Right lobe of liver (tissue), 6 donors: ENCODE measurements around the gene LRRC55. TPM values are rescaled to one million over a fixed set of nuclear protein-coding genes. Genes with fewer than 3 reads are reported as not detected.

Experiments used
- ATAC-seq, 4 donors: fragments of 200-7000 bp; cut with Tn5 transposase; one replicate each; pipeline ENCODE4 v1.9.1; 2020; ENCODE audit warnings: mild to moderate bottlenecking in 4 of 4, moderate library complexity in 4 of 4
- DNase-seq, 3 donors: peaks; one replicate each; pipeline ENCODE4 v3.0.0-alpha.2; 2020
- H3K27ac ChIP-seq, 3 donors: fragments of 200-600 bp; one replicate each; pipeline ENCODE4 v1.8.0; 2022
- H3K27me3 ChIP-seq, 2 donors: fragments of 200-600 bp; one replicate each; pipeline ENCODE4 v1.8.0; 2022
- H3K36me3 ChIP-seq, 4 donors: fragments of 200-600 bp; sonication (generic) in 1 of 4; one replicate each; pipeline versions ENCODE4 v1.5.1 to v1.8.0; 2017 to 2022; ENCODE audit warnings: control low read depth in 1 of 4
- H3K4me1 ChIP-seq, 4 donors: fragments of 200-600 bp; sonication (generic) in 1 of 4; one replicate each; pipeline versions ENCODE4 v1.5.1 to v1.8.0; 2017 to 2022; ENCODE audit warnings: control low read depth in 1 of 4
- H3K4me3 ChIP-seq, 3 donors: fragments of 200-600 bp; one replicate each; pipeline ENCODE4 v1.8.0; 2022
- H3K9me3 ChIP-seq, 4 donors: fragments of 200-600 bp; sonication (generic) in 1 of 4; one replicate each; pipeline versions ENCODE4 v1.5.1 to v1.8.0; 2017 to 2022; ENCODE audit warnings: control low read depth in 1 of 4
- CTCF ChIP-seq, 4 donors: fragments of 200-600 bp in 3 of 4; fragments of 450-650 bp in 1 of 4; IDR thresholded peaks; one replicate each; pipeline versions ENCODE4 v1.5.1 to v1.8.0; 2016 to 2022; ENCODE audit warnings: antibody characterized with exemption in 4 of 4, mild to moderate bottlenecking in 2 of 4
- POLR2A ChIP-seq: fragments of 450-650 bp; IDR thresholded peaks from one replicate; pipeline ENCODE4 v1.6.1; 2017; ENCODE audit warnings: antibody characterized with exemption, mild to moderate bottlenecking
- WGBS: methylation state at CpG from one replicate; pipeline ENCODE4 v1.1.6; 2018; ENCODE audit warnings: low coverage, low lambda C conversion rate; ENCODE audit not compliant: insufficient coverage; ENCODE audit errors: missing lambda C conversion rate; 5-methylcytosine and 5-hydroxymethylcytosine counted together
- intact Hi-C, 2 donors: fragments of 100-400 bp; cut with DNase I; formaldehyde crosslinking; loops; one replicate each; pipeline versions ENCODE4 v1.11.2 to v1.14.1; 2022
- total RNA-seq, 6 experiments: library from RNA; depleted of rRNA in 2 of 6; stranded (reverse); fragments of >200 nt in 2 of 6; fragmentation: NEBNext Ultra II Directional in 3 of 6; extraction: Animal tissue kit (Norgen Biotek cat#: 25700) in 3 of 6; gene quantifications; one replicate each; pipeline versions ENCODE4 v1.1.0 to v1.2.4, GENCODE V29; 2016 to 2023
- donor health status: DM: no; HTN: yes; CAD: no.
- donor health status: DM: no; HTN: no; CAD: no.
- donor health status: DM: no; HTN: no; CAD: no.
- donor health status: DM: no; HTN: yes; CAD: no.
- donor health status: DM: no; HTN: yes; CAD: no.

The LRRC55 gene
- total RNA-seq, 6 experiments from 2014 or later, result 0.06 to 0.71 (median 0.13) TPM; not detected in 1

- no peaks in the 10 kb centered on the region for H3K27me3 ChIP-seq
- no peak for DNase-seq
- peak in 2 of 4 donors; percentile 13 to 34 for ATAC-seq
- H3K27ac ChIP-seq, result no peak overlapping the region
- 50% methylated on average over 5 of the region's 5 CpGs for WGBS
- H3K36me3 ChIP-seq, result no peaks in the 10 kb centered on the region
- TF ChIP-seq CTCF (IDR thresholded peaks at IDR 0.05), result no peak
- TF ChIP-seq POLR2A, result no peak
- H3K4me1 ChIP-seq, result peaks cover 0 to 16% (median 6%) of the 10 kb centered on the region in 4 donors
- H3K4me3 ChIP-seq, result no peak overlapping the region
- no peaks in the 10 kb centered on the region for H3K9me3 ChIP-seq
- intact Hi-C loops, result loop anchor here in 1 of 2 donors (10.0 kb wide), 1 partner anchor 83 kb away; no protein-coding TSS in a partner anchor
Measured at GRCh38 chr11:57161351-57161750, 20.4 kb upstream of the LRRC55 start.

DNA sequence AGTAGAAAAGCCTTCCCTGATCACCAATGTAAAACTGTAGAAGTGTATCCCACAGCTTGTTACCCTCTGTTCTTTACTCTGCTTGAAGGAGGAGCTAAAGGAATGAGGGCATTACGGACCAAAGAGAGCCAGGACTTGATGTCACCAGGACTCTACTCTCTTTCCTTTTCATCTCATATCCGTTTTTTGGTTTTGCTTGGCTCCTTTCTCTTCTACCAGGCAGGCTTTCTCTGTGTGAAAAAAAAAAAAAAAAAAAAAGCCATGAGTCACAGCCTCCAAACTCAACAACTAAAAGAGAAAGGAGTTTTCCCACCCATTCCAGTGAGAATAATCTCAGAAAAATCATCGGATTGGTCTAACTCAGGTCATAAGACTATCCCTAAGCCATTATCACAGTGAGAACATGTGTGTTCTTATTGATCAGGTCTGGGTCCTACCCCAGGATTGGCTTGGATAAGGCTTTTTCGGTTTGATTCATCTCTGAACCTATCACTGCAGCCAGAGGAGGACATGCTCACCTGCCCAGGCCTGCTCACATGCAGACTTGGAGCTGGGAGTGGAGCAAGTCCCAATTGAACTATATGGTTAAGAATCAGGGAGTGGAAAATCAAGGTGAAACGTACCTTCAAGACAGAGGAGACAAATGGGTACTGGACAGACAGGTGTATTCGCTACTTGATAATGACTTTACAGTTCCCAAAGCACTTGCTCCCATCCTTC lies 19.4 kb upstream of the LRRC55 start:
- intact Hi-C loops, result loop anchor here in 1 of 2 donors (10.0 kb wide), 1 partner anchor 82 kb away; no protein-coding TSS in a partner anchor
- ATAC-seq, result no peak
- no peak overlapping the region for H3K27ac ChIP-seq
- DNase-seq, result no peak
- peaks cover 0 to 23% (median 11%) of the 10 kb centered on the region in 4 donors for H3K4me1 ChIP-seq
- no peaks in the 10 kb centered on the region for H3K9me3 ChIP-seq
- H3K36me3 ChIP-seq, result no peaks in the 10 kb centered on the region
- TF ChIP-seq CTCF (IDR thresholded peaks at IDR 0.05), result no peak
- no peak for TF ChIP-seq POLR2A
- 58% methylated on average over 6 of the region's 6 CpGs for whole genome bisulfite sequencing
- no peaks in the 10 kb centered on the region for H3K27me3 ChIP-seq
- no peak overlapping the region for H3K4me3 ChIP-seq

DNA sequence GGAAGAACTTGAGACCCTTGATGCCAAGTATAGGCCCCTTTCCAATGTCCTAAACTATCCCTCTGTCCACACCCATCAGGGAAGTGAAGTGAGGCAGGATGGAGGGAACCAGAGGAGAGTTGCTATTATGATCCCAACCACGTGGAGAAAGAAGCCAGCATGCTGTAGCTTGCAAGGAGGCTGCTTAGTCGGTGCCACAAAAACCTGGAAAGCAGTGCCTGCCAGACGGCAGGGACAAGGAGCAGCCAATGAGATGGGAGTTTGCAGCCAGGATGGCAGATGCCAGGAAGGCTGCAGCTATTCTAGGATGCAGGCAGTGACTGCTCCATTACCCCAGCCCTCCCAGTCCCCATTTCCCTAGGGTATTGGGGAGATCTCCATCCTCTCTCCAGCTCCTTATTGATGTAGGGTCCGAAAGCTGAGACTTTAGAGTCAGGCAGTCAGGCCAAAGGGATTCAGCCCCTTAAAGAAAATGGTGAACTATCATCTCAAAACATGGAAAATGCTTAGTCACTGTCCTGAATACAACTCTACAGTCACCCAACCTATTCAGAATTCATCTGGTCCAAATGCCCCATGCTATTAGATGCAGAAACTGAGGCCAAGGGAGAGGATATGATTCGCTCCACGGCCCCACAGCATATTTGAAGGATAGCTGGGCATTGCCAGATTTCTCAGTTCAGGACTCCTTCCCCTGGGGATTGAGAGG lies 18.4 kb upstream of the LRRC55 start:
- 90% methylated on average over 2 of the region's 6 CpGs for WGBS
- ATAC-seq, result no peak
- Histone ChIP-seq H3K9me3 (no peaks in the 10 kb centered on the region), H3K4me3 (no peak overlapping the region), H3K4me1 (peaks cover 0 to 27% (median 12%) of the 10 kb centered on the region in 4 donors), H3K27me3 (no peaks in the 10 kb centered on the region), H3K36me3 (no peaks in the 10 kb centered on the region), H3K27ac (no peak overlapping the region)
- intact Hi-C loops, result loop anchor here in 1 of 2 donors (10.0 kb wide), 1 partner anchor 81 kb away; no protein-coding TSS in a partner anchor
- no peak for DNase-seq
- TF ChIP-seq CTCF (IDR thresholded peaks at IDR 0.05), result no peak
- TF ChIP-seq POLR2A, result no peak

- Histone ChIP-seq H3K27me3 (no peaks in the 10 kb centered on the region), H3K36me3 (no peaks in the 10 kb centered on the region), H3K4me3 (no peak overlapping the region), H3K9me3 (no peaks in the 10 kb centered on the region), H3K27ac (no peak overlapping the region), H3K4me1 (peaks cover 0 to 27% (median 12%) of the 10 kb centered on the region in 4 donors)
- DNase-seq (no peak), ATAC-seq (no peak)
- TF ChIP-seq POLR2A (no peak), CTCF (IDR thresholded peaks at IDR 0.05) (no peak)
- 100% methylated on average over 1 of the region's 1 CpG for WGBS
- intact Hi-C loops, result loop anchor here in 1 of 2 donors (10.0 kb wide), 1 partner anchor 80 kb away; no protein-coding TSS in a partner anchor
Measured at GRCh38 chr11:57164317-57164716, 17.4 kb upstream of the LRRC55 start.
